ENCODE measurements around the gene ZNF474. TPM values are rescaled to one million over a fixed set of nuclear protein-coding genes. Genes with fewer than 3 reads are reported as not detected.

ZNF474 gene
- total and polyA plus RNA-seq, 9 donors: 0.12 to 5.7 (median 0.31) TPM; not detected in 1

DNA sequence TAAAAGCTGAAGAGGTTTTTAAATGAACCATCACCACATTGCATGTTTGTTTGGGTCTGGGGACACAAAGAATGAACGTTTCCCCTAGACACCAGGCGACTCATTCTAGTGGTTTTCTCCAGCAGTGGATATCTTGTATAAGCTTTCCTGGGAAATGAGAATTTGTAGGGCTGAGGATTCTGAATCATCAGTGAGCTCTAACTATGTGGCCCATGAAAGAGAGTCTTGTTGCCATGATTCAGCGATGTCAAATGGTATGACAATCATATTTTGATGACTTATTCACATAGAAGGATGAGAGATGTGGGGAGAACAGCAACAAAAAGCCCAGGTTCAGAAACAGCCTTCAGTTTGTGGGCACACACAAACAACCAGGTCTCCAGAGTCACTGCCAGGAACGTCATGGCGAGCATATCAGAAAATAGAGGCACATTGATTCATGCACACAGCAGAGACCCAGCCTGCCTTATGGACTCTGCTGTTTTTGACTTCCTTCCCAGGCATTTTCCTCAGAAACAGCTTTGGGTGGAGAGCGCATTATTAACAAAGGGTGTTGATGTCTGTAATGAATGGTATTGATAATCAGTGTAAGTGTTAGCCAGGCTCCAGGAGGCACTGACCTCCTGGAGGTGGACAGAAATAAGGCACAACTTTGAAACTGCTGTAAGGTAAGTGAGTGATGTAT lies 13.3 kb downstream of the ZNF474 start:
- TF ChIP-seq, protein P1, sequence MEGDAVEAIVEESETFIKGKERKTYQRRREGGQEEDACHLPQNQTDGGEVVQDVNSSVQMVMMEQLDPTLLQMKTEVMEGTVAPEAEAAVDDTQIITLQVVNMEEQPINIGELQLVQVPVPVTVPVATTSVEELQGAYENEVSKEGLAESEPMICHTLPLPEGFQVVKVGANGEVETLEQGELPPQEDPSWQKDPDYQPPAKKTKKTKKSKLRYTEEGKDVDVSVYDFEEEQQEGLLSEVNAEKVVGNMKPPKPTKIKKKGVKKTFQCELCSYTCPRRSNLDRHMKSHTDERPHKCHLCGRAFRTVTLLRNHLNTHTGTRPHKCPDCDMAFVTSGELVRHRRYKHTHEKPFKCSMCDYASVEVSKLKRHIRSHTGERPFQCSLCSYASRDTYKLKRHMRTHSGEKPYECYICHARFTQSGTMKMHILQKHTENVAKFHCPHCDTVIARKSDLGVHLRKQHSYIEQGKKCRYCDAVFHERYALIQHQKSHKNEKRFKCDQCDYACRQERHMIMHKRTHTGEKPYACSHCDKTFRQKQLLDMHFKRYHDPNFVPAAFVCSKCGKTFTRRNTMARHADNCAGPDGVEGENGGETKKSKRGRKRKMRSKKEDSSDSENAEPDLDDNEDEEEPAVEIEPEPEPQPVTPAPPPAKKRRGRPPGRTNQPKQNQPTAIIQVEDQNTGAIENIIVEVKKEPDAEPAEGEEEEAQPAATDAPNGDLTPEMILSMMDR (IDR thresholded peaks at IDR 0.05): no peak
- no peak for TF ChIP-seq EP300 (IDR thresholded peaks at IDR 0.05)
- no peak for TF ChIP-seq POLR2A (IDR thresholded peaks at IDR 0.05)
- H3K36me3 ChIP-seq: no peaks in the 10 kb centered on the region
- no peaks in the 10 kb centered on the region for H3K4me1 ChIP-seq (ENCODE audit: insufficient read depth)
- H3K4me3 ChIP-seq: no peak overlapping the region
- intact Hi-C loops (cut with DNase I): no loop called here
- H3K9me3 ChIP-seq: no peaks in the 10 kb centered on the region
- no peak overlapping the region for H3K27ac ChIP-seq
- 77 to 87% (median 85%) methylated on average over 6 of the region's 6 CpGs for whole genome bisulfite sequencing, 3 donors
- H3K27me3 ChIP-seq: no peaks in the 10 kb centered on the region
- DNase-seq: no peak

DNA sequence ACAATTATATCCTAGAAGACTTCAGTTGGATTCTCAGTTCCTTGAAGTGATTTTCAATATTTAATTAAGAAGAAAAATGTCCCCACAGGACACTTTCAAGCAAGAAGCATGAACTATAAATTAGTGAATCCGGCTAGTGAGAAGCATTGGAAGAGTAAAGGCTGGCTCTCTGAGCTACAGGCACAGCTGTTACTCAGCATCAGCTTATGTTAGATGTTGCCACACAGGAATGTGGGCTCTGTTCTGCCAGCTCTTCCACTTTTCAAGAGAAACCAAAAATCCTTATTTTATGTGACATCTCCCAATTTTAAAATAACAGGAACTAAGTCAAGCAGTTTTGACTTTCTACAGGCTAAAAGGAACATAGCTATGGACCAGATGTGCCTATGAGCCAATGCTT lies 14.9 kb downstream of the ZNF474 start:
- no peak overlapping the region for H3K4me3 ChIP-seq
- no peaks in the 10 kb centered on the region for H3K27me3 ChIP-seq
- no peaks in the 10 kb centered on the region for H3K4me1 ChIP-seq (ENCODE audit: insufficient read depth)
- TF ChIP-seq POLR2A (IDR thresholded peaks at IDR 0.05) (no peak), EP300 (IDR thresholded peaks at IDR 0.05) (no peak)
- TF ChIP-seq, protein P1 (IDR thresholded peaks at IDR 0.05): no peak
- no peak for DNase-seq
- H3K36me3 ChIP-seq: no peaks in the 10 kb centered on the region
- H3K9me3 ChIP-seq: no peaks in the 10 kb centered on the region
- no peak overlapping the region for H3K27ac ChIP-seq
- 84 to 96% (median 85%) methylated on average over 1 of the region's 1 CpG for WGBS, 3 donors
- intact Hi-C loops (cut with DNase I): no loop called here

DNA sequence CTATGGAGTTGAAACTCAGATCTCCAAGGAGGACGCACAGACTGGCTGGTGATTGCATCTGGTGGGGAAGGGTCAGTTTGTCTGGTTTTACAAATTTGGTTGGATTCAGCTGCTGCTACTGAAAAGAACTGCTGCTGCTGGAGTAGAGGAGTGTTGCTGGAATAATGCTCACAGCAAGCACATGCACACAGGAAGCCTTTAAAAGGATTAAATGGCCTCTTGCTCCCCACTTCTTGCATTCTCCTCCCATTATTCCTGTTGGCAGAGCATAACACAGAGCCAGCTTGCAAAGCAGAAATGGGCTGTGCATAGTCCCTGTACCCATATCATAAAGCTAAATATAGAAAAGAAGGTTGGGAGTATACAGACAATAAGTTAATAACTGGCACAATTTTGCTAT lies 16.6 kb downstream of the ZNF474 start:
- intact Hi-C loops (cut with DNase I): no loop called here
- Histone ChIP-seq H3K27ac (no peak overlapping the region), H3K4me3 (no peak overlapping the region), H3K36me3 (no peaks in the 10 kb centered on the region), H3K4me1 (ENCODE audit: insufficient read depth) (no peaks in the 10 kb centered on the region), H3K27me3 (no peaks in the 10 kb centered on the region), H3K9me3 (no peaks in the 10 kb centered on the region)
- WGBS, 3 donors: 77 to 100% (median 90%) methylated on average over 1 of the region's 1 CpG
- no peak for DNase-seq
- TF ChIP-seq EP300 (IDR thresholded peaks at IDR 0.05) (no peak), POLR2A (IDR thresholded peaks at IDR 0.05) (no peak)
- TF ChIP-seq, protein P1 (IDR thresholded peaks at IDR 0.05): no peak

DNA sequence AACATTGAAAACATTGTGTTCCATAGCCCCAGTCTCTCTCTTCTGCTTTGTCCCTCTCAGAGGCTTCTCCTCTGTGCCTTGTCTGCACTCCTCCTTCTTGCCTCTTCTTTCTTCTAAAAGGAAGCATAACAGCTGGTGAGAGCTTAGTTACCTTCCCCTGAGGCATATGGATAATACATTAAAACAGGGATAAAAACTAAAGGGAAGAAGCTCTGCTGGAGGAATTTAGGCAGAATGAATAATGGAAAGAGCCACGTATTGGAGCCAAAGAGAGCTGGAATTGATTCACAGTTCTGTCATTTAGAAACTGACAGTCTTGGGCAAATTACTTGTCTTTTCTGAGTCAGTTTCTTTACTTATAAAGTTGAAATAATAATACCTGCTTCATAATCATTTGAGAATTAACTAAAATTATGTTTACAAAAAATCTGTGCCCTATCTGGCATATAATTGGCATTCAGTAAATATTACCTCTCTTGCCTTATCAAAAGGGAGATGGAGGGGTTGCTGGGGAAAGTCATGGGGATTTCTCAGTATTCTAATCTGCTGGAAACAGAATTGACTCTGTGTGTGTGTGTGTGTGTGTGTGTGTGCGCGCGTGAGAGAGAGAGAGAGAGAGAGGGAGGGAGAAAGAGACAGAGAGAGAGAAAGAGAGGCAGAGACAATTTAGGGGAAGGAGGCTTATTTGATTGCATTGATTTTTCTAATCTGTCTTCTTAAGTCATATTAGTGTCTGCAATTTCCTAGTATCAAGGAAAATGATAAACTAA lies 20.2 kb downstream of the ZNF474 start:
- no peak overlapping the region for H3K27ac ChIP-seq
- intact Hi-C loops (cut with DNase I): no loop called here
- no peak for DNase-seq
- no peaks in the 10 kb centered on the region for H3K27me3 ChIP-seq
- TF ChIP-seq, protein P1 (IDR thresholded peaks at IDR 0.05): no peak
- TF ChIP-seq EP300 (IDR thresholded peaks at IDR 0.05) (no peak), POLR2A (IDR thresholded peaks at IDR 0.05) (no peak)
- H3K4me3 ChIP-seq: no peak overlapping the region
- H3K36me3 ChIP-seq: no peaks in the 10 kb centered on the region
- 63 to 76% (median 65%) methylated on average over 4 of the region's 4 CpGs for WGBS, 3 donors
- H3K4me1 ChIP-seq (ENCODE audit: insufficient read depth): peaks cover 1% of the 10 kb centered on the region
- no peaks in the 10 kb centered on the region for H3K9me3 ChIP-seq

All from ovary (tissue), 9 donors.